ENCODE measurements around the gene OPTC.
"Not testable (repeated sequence)": the region's sequence is repeated elsewhere in the genome, so short reads cannot be mapped to it uniquely, and the experiment has no call there.

The OPTC gene, protein sequence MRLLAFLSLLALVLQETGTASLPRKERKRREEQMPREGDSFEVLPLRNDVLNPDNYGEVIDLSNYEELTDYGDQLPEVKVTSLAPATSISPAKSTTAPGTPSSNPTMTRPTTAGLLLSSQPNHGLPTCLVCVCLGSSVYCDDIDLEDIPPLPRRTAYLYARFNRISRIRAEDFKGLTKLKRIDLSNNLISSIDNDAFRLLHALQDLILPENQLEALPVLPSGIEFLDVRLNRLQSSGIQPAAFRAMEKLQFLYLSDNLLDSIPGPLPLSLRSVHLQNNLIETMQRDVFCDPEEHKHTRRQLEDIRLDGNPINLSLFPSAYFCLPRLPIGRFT

GRCh38 chr1:203493901-203494300, at the start of gene OPTC:
OPTC (plus strand) TSS chr1:203494153; CDS start chr1:203496006, 1,853 bp downstream.
- DNase-seq, result no peak

GRCh38 chr1:203444171-203444576, 49.8 kb upstream of the OPTC start:
- no peak for DNase-seq

GRCh38 chr1:203447151-203447550, 46.8 kb upstream of the OPTC start:
- DNase-seq, result no peak

- DNase-seq, result not testable (repeated sequence)
These were observed 46.4 kb upstream of the OPTC start for GRCh38 chr1:203447598-203447997.

GRCh38 chr1:203448521-203449061, 45.4 kb upstream of the OPTC start:
- no peak for DNase-seq

DNA sequence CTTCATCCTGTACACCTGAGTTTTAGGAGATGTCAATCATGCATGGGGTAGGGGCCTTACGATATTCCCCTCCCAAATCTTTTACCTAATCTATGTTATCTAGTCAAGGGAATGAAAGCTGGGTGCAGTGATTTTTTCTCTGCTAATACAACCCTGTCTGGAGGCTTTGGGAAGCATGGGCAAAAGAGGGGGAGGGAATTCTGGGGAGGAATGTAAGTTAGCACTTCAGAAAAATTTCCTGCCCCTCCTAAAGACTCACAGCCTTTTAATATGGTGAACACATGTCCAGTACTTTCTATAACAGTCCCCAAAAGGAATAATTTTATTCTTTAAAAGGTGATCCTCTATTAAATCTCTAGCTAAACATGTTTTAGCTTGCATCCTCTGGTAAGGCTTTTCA, 44.0 kb upstream of the OPTC start:
- no peak for DNase-seq

DNA sequence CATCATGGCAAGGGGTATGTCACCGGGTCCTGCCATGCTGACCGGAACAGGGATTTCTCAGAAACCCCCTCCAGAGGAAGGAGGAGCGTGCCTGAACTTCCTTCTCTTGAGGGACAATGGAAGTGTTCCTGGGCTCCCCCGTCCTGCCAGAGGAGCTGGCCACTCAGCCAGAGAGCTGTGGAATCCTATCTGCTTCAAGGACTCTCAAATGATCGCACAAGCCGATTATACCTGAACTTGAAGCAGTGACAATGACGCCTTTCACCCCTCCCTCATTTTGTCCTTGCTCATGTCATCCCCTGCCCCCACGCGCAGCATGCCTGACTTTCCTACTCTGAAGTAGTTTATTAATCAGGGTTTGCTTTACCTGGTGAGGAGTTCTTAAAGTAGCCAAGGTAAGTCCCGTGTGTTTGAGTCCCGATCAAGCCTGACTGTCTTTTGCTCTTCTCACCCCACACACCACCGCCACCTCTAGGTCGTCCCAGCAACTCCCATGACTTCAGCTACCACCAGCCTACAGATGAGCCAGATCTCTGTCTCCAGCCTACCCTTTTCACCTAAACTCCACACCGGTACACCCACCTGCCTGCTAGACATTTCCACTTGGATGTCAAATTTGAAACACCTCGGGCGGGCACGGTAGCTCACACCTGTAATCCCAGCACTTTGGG, 43.3 kb upstream of the OPTC start:
- no peak for DNase-seq

DNA sequence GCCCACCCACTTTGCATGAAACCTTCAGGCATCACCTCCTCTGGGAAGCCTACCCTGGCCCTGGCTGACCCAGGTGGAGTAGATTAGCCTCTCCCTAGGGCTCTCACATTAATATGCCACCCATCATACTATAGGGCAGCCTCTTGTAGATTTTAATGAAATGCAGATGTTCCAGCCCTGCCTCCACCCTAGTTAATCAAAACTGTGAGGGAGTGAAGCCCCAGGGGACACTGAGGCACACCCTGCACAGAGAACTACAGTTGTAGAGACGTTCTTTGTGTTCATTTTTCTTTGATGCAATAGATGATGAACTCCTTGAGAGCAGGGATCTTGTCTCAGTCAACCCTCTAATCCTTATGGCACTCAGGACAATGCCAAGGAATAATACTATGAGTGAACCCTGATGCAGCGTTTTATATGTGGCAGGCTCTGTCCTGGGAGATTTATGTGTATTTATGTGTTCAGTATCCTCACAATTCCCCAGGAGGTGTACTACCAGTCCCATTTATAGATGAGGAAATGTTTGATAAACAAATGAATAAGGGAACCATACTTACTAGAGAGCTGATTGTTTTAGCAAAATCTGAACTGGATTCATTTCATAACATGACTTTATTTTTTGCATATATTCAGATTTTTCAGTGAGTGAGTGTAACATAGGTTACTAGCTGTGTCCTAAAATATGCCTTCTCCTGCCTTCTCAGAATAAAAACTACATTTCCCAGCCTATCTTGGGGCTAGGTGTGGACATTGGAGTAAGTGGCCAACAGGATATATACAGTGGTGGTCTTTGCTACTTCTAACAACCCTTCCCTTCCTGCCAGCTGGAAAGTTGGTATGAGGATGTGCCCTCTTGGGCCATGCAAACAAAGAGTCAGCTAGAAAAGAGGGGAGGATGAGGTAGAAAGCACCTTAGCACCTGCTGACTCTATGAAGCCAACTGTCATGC, 41.8 kb upstream of the OPTC start:
- DNase-seq, result no peak

- no peak for DNase-seq
These were observed 40.9 kb upstream of the OPTC start for GRCh38 chr1:203453016-203453415.

- DNase-seq, result no peak
These were observed 40.3 kb upstream of the OPTC start for GRCh38 chr1:203453616-203454015.

DNA sequence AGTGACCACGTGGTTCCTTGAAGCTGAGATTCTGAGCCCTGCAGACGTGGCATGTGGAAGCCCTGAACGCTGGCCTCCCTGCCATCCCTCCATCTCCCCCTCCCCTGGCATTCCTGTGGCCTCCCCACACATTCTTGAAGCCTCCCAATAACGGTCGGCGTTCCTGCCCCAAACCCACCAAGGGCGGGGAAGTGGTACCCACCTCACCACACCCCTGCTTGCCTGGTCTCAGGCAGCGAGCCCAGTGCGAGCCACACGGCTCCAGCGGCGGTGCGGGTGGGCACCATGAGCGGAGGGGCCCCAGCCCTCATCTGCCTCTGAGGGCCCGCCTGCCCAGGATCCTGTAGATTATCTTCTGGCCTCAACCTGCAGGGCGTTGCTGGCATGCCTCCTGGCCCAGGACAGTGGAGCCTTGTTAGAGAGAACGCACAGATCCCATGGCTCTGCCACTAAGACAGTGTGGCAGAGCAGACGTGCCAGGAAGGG, 38.9 kb upstream of the OPTC start:
- no peak for DNase-seq

GRCh38 chr1:203455706-203456105, 38.2 kb upstream of the OPTC start:
- no peak for DNase-seq

GRCh38 chr1:203456577-203456976, 37.4 kb upstream of the OPTC start:
- DNase-seq, result no peak

DNA sequence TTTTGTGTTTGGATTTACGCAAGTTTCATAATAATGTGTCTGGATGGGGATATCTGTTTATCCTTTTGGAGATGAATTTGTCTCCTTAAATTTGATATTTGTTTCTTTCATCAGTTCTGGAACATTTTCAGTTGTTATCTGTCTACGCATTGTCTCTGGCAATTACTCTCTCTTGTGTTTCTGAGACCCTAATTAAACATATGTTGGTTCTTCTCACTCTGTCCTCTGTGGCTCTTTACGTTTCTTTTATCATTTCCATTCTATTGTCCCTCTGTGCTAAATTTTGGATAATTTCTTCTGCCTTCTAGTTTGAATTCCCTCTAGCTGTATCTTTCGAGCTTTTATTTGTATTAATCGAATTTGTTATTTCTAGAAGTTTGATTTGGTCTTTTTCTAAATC, 35.9 kb upstream of the OPTC start:
- no peak for DNase-seq

GRCh38 chr1:203459671-203460201, 34.2 kb upstream of the OPTC start:
- no peak for DNase-seq

DNA sequence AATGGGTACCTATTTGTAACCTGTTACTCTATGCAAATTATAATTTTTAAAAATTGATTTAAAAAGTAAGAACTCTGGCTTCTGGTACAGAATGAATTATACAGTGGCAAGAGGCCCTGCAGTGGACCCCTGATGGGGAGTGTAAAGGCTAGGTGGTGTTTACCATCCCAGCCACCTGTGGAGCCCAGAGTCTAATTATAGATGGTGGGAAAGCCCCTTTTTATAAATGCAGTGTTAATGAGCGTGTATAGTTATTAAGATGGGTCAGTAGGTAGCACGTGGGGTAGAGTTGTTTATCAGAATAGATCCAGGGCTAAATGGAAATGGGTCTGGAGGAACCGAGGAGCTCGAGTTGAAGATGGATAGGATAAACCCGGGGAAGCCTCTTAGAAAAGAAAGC, 32.2 kb upstream of the OPTC start:
- DNase-seq, result no peak

GRCh38 chr1:203462143-203462542, 31.8 kb upstream of the OPTC start:
- DNase-seq, result no peak

DNA sequence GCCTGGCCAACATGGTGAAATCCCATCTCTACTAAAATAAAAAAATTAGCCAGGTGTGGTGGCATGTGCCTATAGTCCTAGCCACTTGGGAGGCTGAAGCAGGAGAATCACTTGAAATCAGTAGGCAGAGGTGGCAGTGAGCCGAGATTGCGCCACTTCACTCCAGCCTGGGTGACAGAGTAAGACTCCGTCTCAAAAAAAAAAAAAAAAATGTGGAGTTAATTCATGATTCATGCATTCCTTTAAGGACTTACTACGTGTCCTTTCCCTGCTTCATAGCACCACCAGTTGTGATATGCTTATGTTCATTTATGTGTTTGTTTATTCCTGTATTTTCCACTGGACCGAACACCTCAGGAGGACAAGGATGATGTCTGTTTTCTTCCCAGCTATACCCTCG, 31.1 kb upstream of the OPTC start:
- no peak for DNase-seq

- no peak for DNase-seq
These were observed 30.4 kb upstream of the OPTC start for GRCh38 chr1:203463469-203464062.

DNA sequence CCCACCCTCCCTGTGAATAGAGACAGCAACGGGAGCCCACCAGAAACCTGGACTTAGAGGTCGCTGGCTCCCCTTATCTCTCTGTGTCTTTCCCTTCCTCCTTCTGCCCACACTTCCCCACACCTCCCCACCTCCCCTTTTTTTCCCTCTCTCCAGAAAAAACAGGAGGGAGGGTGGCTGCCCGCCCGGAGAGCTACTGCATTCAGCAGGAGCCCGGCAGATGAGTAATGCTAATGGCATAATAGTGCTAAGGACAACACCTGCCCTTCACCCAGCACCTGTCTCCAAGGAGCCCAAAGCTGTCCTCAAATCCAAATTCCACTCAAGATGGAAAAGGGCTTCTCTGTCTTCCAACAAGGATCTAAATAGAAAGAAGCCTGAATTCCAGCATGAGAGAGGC, 29.7 kb upstream of the OPTC start:
- DNase-seq, result no peak

DNA sequence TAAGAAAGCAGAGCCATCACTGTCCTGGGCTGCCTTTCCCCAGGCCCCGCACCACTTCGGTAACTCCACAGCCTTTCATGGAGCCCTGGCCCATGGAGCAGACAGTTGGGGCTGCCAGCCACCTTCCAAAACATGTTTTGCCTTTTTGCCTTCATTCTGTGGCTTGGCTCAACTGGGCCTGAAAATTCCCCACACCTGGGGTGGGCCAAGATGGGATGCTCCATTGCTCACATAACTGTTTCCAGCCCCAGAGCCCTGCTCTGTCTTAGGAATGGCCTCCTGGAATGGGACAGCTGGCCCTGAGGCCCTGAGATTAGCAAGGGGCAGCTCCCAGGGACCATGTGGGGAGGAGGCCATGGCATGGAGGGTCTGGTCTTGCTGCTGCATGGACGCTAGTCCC, 29.2 kb upstream of the OPTC start:
- no peak for DNase-seq

DNA sequence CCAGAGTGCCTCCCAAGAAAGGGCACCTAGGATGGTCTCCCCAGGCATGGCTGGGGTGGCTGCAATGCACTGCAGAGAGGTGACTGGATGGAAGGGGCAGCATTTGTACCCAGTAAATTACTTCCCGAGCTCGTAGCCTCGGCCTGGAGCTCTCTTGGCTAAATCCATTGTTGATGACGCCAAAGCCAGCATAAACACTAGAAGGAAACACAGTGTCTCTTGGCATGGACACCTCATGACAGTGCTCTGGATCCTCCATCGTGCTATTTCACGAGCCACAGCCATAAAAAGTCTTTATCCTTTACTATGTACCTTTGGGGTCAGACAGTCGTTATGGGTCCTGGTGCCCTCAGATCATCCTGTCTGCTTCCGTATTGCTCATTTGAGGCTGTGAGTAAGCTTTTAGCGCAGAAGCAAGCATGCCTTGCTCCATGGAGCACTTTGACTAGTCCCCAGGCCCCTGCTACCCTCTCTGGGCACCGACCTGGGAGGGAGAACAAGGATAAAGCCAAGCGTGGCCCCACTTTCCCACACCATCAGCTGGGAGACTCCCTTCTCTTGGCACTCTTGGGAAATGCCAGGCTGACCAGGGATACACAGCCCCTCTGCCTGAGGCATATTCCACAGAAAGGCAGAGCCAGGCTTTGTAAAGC, 28.7 kb upstream of the OPTC start:
- DNase-seq, result no peak

All from cortex of kidney (tissue), 1 donor.